GM19324 (cell line): Measurements from ENCODE around the gene LRCOL1.
"Not testable (repeated sequence)": the region's sequence is repeated elsewhere in the genome, so short reads cannot be mapped to it uniquely, and the experiment has no call there.

Experiments used
- ATAC-seq: cut with Tn5 transposase; IDR thresholded peaks from one replicate; pipeline ENCODE4 v1.9.1; 2021; ENCODE audit warnings: mild to moderate bottlenecking, moderate library complexity; ENCODE audit not compliant: unreplicated experiment, low FRiP score

LRCOL1 gene

DNA sequence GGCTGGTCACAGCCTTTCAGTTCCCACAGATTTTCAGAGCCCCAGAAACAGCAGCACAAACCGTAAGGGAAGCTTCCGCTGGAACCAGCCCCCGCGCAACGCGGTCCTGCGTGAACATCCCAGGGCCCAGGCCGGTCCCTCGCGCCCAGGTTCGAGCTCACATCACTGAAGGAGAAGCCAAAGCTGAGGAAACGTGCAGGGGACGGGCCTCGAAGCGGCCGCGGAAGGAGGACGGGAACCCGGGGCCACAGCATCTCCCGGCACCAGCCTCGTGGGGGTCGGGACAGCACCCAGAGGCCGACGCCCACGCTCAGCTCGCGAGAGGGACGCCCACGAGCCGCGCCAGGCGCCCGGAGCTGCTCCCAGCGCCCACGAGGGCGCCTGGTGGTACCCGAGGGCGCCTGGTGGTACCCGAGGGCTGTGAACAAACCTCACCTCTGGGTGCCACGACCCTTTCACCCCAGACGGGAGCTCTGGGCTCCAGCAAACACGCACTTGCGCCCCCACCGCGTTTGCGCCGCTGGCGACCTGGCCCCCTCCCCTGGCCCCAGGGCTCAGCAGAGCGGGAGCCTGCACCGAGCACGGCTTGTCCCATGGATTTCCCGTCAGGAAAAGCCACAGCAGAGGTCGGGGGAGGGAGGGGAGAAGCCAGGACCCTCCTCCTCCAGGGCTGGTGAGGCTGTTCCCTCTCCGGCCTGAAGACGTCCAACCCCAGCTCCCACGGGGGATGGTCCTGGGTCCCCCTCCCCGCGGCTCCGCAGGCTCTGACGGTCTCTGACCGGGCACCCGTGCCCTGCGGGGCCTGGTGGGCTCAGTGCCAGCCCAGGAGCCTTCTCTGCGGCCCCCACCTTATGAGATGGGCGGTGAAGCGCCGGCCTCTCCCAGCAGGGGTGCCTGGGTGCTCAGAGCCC, 6.9 kb downstream of the LRCOL1 start:
- no peak for ATAC-seq

DNA sequence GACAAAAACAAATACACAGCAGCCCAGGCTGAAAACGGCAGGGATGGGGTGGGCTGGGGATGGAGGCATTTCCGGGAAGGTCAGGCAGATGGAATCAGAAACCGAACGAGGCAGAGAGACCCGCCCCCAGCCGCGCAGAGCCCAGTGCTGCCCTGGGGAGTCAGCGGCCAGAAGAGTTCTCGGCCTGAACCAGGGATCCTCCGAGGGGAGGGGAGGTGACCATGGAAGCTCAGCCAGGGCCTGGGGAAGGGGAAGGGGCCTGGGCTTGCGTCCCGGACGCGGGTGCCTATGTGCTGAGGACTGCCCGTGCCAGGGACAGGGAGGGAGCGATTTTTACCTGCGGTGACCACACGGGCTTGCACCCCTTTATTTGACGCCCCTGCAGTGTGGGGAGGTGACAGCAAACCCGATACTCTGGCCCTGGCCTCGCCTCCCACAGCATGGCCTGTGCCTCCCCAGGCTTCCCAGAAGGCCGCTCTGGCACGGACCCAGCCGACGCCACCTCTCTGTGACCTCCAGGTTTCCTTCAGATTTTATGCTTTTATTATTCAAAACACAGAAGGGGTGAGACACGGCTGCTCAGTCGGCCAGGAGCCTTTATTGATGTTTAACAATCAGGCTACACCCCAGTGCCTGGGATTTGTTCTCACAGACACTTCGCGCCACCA, 7.7 kb downstream of the LRCOL1 start:
- ATAC-seq = no peak

GRCh38 chr12:132601171-132601883, 9.1 kb downstream of the LRCOL1 start:
- no peak for ATAC-seq

- ATAC-seq = no peak
Observed at GRCh38 chr12:132600048-132601032, 10.0 kb downstream of the LRCOL1 start.

DNA sequence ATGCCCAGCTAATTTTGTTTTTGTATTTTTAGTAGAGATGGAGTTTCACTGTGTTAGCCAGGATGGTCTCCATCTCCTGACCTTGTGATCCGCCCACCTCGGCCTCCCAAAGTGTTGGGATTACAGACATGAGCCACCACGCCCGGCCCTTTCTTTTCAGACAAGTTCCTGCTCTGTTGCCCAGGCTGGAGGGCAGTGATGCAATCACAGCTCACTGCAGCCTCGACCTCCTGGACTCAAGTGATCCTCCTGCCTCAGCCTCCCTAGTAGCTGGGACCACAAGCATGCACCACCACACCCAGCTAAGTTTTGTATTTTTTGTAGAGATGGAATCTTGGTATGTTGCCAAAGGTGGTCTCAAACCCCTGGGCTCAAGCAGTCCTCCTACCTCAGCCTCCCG, 10.9 kb downstream of the LRCOL1 start:
- ATAC-seq = not testable (repeated sequence)

GRCh38 chr12:132597333-132598316, 12.8 kb downstream of the LRCOL1 start:
- ATAC-seq = no peak

- ATAC-seq = no peak
Observed at GRCh38 chr12:132596016-132596415, 14.4 kb downstream of the LRCOL1 start.

GRCh38 chr12:132595183-132595582, 15.2 kb downstream of the LRCOL1 start:
- no peak for ATAC-seq

DNA sequence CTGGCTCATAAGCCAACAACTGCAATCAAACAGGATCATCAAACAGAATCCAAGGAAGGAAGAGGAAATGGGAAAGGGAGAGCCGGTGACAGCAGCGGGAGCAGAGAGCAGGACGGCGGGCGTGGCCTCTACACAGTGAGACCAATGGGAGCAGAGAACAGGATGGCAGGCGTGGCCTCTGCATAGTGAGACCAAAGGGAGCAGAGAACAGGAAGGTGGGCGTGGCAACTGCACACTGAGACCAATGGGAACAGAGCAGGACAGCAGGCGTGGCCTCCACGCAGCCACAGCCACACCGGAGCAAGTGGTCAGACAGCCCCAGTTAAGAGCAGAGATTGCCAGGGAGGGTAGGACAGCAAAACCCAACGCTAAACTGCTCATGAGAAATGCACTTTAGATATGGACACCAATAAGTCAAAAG, 16.4 kb downstream of the LRCOL1 start:
- no peak for ATAC-seq

DNA sequence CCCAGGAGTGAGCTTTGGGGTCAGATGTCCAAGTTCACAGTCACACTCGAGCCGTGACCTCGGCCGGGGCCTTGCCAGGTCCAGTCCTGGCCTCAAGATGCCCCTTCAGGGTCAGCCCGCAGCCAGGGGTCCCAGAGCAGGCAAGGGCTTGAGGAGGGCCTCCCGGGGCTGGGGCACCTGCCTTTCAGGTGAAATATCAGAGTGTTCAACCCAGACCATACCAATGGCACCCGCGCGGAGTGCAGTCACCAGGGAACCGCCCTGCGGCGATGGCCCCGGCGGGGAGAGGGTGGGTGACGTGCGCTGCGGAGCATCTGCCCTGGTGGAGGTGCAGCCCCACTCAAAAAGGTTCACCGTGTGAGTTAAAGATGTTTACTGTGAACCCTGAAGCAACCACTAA, 16.9 kb downstream of the LRCOL1 start:
- no peak for ATAC-seq

GRCh38 chr12:132593071-132593470, 17.3 kb downstream of the LRCOL1 start:
- no peak for ATAC-seq

- ATAC-seq = no peak
Observed at GRCh38 chr12:132592282-132592970, 18.0 kb downstream of the LRCOL1 start.

- no peak for ATAC-seq
Observed at GRCh38 chr12:132591107-132591935, 19.1 kb downstream of the LRCOL1 start.

DNA sequence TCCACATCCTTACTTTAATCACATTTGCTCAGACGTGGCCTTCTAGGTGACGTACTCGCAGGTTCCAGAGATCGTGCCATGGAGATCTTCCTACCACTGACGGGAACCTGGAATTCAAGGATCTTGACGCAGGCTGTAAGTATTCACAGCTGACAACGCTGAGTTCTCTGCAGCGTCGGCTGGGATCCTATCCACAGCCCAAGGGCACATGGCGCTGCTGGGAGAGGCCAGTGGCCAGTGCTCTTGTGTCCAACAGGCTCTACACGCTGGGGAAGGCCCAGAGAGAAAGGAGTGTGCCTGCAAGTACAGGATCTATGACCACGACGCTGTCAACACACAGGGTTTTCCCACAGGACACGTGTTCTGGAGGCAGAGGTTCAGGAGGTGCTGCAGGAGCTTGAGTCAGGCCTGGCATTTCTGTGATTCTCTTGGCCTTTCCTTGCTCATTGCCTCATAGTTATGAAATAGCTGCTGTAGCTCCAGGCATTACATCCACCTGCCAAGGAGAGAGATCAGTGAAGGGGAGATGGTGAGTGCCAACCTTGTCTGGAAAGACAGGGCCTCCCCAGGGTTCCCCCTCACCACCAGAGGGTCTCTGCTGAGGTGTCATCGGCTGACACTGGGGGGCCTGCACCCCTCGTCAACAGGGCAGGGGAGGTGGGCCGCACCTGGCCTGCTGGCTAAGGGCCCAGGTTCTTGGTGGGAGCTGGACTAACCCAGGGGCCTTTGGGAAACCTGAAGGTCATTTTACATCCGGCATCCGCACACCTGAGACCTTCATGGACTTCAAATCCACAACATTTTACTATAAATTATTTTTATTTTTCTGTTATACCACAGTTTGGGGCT, 21.3 kb downstream of the LRCOL1 start:
- no peak for ATAC-seq

DNA sequence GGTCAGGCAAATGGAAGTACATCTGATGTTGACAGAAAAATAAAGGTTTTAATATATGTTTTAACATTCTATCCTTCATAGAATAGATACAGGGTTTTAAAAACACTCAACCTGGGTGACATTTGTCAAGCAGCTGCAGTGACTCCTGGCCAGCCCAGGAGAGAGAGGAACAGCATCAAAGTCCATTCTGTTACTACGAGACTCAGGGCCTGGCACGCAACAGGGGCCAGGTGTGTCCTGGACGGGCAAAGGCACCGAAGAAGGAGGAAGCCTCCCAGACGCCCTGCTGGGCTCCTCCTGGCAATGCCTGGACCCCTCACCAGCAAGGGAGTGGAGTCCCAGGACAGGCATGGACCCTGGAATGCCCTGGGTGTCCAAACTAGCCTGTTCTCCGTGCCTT, 22.1 kb downstream of the LRCOL1 start:
- ATAC-seq = no peak

GRCh38 chr12:132587781-132588180, 22.6 kb downstream of the LRCOL1 start:
- no peak for ATAC-seq

DNA sequence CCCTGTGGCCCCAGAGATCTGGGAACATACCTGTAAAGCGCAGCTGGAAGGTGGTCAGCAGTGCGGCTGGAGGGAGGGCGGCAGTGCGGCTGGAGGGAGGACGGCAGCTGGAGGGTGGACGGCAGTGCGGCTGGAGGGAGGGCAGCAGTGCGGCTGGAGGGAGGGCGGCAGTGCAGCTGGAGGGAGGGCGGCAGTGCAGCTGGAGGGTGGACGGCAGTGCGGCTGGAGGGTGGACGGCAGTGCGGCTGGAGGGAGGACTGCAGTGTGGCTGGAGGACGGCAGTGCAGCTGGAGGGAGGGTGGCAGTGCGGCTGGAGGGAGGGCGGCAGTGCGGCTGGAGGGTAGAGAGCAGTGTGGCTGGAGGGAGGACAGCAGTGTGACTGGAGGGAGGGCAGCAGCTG, 23.5 kb downstream of the LRCOL1 start:
- no peak for ATAC-seq
